HG02884 (cell line): ENCODE results near the gene MTG1.
"Not testable (repeated sequence)": the region's sequence is repeated elsewhere in the genome, so short reads cannot be mapped to it uniquely, and the experiment has no call there.

Experiments
- ATAC-seq: cut with Tn5 transposase; IDR thresholded peaks from one replicate; pipeline ENCODE4 v1.9.1; 2021; ENCODE audit warnings: mild to moderate bottlenecking, moderate library complexity; ENCODE audit not compliant: unreplicated experiment

The MTG1 gene

GRCh38 chr10:133421336-133422222, 27.6 kb downstream of the MTG1 start:
- no peak for ATAC-seq

- ATAC-seq, result no peak
Observed at GRCh38 chr10:133422223-133422806, 28.4 kb downstream of the MTG1 start.

GRCh38 chr10:133422807-133423771, 29.1 kb downstream of the MTG1 start:
- ATAC-seq, result no peak

GRCh38 chr10:133424102-133424501, 30.1 kb downstream of the MTG1 start:
- not testable (repeated sequence) for ATAC-seq

GRCh38 chr10:133424601-133425000, 30.6 kb downstream of the MTG1 start, which contains the start of gene SPRN:
SPRN (minus strand) TSS chr10:133424625; CDS start chr10:133423681, 944 bp downstream.
- ATAC-seq, result not testable (repeated sequence)

GRCh38 chr10:133429571-133429970, 35.6 kb downstream of the MTG1 start:
- not testable (repeated sequence) for ATAC-seq

GRCh38 chr10:133431888-133432613, 38.1 kb downstream of the MTG1 start:
- ATAC-seq, result not testable (repeated sequence)

GRCh38 chr10:133432789-133433188, 38.8 kb downstream of the MTG1 start:
- not testable (repeated sequence) for ATAC-seq

GRCh38 chr10:133438711-133439273, 44.8 kb downstream of the MTG1 start:
- no peak for ATAC-seq

- ATAC-seq, result no peak
Observed at GRCh38 chr10:133439517-133440461, 45.8 kb downstream of the MTG1 start.

- no peak for ATAC-seq
Observed at GRCh38 chr10:133440633-133441285, 46.8 kb downstream of the MTG1 start.

- not testable (repeated sequence) for ATAC-seq
Observed at GRCh38 chr10:133441356-133441755, 47.4 kb downstream of the MTG1 start.

- ATAC-seq, result no peak
Observed at GRCh38 chr10:133441780-133442179, 47.8 kb downstream of the MTG1 start.

GRCh38 chr10:133442191-133442966, 48.4 kb downstream of the MTG1 start:
- no peak for ATAC-seq

GRCh38 chr10:133442967-133443924, 49.3 kb downstream of the MTG1 start:
- no peak for ATAC-seq
